Fibroblast of skin of scalp (primary cell): ENCODE measurements around the gene GTF2H2C. TPM values are rescaled to one million over a fixed set of nuclear protein-coding genes. Genes with fewer than 3 reads are reported as not detected.
"Not testable (repeated sequence)": the region's sequence is repeated elsewhere in the genome, so short reads cannot be mapped to it uniquely, and the experiment has no call there.

Experiments
- DNase-seq: peaks from one replicate; pipeline ENCODE4 v3.0.0-alpha.2; 2013
- polyA plus RNA-seq, 2 experiments: library from polyadenylated mRNA; unstranded; fragments of 120-200 nt; gene quantifications; one replicate each; pipeline ENCODE4 v1.2.1, GENCODE V29; 2013; ENCODE audit not compliant: insufficient read length in 2 of 2

The GTF2H2C gene
- polyA plus RNA-seq (2013, experiment 1 of 2; ENCODE audit: insufficient read length) = 25.7 TPM
- 26.9 TPM for polyA plus RNA-seq (2013, experiment 2 of 2; ENCODE audit: insufficient read length)

DNA sequence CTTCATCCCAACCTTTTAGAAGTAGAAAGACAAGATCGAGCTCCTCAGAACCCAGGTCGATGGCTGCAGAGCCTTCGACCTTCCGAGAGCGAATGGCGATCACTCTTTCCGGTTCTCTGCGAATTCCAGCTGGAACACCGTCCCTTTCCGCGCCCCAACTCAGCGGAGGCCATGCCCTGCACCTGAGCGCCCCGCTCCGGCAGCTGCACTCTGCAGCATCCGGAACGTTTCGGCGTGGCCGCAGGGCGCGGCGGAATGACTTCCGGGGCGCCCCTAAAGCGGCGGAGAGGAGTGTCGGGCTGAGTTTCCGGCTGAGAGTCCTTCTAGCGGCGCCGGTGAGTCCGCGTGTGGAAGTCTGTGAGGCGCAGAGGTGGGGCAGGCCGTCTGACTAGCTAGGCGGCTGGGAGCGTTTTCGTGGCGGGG is at the start of gene GTF2H2C:
Gene GTF2H2C (plus strand): TSS at position 284 of the 423 bp plus-strand sequence. CDS start 4,942 bp downstream, outside the sequence.
- DNase-seq = peak; percentile 71

DNA sequence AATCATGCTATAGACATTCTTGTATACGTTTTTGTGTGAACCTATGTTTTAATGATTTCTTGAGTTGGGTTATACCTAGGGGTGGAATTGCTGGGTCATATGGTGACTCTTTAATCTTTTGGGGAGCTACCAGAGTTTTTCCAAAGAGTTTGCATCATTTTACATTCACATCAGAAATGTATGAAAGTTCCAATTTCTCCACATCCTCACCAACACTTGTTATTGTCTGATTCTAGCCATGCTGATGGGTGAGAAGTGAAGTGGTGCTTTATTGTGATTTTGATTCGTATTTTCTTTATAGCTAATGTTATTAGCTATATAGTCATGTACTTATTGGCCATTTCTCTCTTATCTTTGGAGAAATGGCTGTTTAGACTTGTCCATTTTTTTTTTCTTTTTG is 49.3 kb upstream of the GTF2H2C start:
- DNase-seq = no peak

DNA sequence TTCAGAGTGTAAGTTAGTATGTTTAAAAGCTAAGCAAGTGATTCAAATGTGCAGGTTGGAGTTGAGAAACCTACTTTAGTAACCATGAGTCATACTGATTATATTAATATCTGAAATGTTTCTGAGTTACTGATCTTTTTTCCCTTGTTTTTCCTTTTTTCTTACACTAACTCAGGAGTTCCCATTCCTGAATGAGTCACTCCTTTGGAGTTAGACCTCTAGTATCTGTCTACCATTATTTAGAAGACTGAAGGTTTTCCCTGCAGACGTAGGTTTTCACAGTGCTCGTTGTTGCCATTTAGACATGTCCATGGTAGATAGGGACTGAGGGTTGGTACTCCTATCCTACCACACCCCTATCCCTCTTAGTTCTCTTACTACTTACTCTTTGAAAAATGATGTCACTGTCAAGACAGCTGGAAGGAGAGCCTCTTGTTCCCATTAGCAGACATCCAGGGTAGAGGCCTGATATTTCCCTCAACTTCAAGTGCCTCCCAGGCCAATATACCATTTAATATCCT is 47.2 kb upstream of the GTF2H2C start:
- DNase-seq = peak; percentile 50

DNA sequence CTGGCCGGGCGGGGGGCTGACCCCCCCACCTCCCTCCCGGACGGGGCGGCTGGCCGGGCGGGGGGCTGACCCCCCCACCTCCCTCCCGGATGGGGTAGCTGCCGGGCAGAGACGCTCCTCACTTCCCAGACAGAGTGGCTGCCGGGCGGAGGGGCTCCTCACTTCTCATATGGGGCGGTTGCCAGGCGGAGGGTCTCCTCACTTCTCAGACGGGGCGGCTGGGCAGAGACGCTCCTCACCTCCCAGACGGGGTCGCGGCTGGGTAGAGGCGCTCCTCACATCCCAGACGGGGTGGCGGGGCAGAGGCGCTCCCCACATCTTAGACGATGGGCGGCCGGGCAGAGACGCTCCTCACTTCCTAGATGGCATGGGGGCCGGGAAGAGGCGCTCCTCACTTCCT is 44.4 kb upstream of the GTF2H2C start:
- not testable (repeated sequence) for DNase-seq

DNA sequence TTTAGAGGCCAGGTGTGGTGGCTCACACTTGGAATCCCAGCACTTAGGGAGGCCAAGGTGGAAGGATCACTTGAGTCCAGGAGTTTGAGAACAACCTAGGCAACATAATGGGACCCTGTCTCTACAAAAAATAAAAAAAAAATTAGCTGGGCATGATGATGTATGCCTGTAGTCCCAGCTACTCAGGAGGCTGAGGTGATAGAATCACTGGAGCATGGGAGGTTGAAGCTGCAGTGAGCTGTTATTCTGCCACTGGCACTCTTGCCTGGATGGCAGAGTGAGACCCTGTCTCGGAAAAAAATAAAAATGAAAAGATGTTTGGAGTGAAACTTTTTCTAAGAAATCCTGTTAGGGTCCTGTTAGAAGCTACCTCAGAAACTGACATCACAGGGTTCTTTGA is 43.2 kb upstream of the GTF2H2C start:
- DNase-seq = no peak

DNA sequence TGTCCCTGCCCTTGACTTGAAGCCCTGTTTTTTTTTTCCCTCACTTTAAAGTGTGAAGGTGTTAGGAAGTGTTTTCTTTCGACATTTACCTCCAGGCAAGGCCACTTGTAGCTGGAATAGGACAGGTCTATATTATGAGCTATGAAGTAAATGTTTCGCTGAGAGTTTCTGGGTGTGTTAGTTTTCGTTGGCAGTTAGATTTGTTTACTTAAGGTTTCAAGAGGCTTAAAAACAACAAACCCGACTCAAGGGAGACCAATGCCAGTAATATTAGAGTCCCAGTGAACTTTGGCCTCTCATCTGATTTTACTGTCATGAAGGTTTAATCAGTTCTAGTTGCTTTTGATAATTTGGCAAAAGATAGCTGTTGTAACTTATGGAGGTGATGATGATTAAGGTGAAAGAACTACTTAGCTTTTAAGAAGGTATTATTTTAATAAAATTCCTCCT is 42.2 kb upstream of the GTF2H2C start:
- DNase-seq = peak; percentile 44

DNA sequence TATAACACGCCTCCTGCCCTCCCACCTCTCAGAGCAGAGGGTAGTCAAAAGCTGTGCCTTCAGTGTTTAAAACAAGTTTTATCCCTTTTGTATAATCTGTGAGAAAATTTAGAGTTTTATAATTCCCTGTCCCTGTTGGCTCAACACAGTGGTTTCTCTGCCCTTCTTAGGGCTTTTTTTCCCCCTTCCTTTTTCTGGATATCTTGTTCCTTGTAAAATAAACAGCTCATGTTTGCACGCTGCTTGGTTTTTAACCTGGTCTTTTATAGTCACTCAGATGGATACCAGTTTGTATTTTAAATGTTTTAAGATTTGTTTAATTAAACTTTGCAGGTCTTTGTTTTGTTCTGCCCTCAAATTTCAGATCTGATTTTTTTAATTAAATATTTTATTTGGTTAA is 40.7 kb upstream of the GTF2H2C start:
- no peak for DNase-seq

DNA sequence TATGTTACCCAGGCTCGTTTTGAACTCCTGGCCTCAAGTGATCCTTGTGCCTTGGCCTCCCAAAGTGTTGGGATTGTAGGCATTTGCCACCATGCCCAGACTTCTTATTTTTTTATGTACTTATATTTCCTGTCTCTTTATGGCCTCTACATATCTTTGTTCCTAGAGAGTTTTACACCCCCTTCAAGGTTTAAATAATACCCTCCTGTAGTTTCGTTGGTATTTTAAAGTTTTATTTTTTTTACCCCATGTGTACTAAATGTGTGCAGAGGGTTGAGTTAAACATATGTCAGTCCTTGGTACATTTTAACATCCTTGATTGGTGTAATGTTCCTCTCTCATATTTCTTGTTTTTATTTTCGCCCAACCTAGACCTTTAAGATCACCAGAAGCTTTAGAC is 38.0 kb upstream of the GTF2H2C start:
- no peak for DNase-seq

DNA sequence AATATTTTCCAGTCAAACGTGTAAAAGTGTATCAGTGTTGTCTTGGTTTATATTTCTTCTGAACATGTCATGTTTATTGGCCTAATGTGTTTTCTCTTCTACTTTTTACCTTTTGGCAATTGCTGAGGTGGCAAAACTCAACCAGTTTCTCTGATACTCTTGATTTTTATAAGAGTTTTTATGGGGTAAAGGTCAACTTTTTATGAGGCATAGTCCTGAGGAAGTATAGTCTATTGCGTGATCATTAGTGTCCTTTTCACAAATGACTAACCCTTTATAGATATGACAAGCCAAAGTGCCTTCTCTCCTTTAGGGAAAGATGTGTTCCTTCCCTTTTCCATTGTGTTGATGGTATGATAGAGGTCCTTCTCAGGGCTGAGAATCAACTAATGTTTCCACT is 34.5 kb upstream of the GTF2H2C start:
- no peak for DNase-seq

DNA sequence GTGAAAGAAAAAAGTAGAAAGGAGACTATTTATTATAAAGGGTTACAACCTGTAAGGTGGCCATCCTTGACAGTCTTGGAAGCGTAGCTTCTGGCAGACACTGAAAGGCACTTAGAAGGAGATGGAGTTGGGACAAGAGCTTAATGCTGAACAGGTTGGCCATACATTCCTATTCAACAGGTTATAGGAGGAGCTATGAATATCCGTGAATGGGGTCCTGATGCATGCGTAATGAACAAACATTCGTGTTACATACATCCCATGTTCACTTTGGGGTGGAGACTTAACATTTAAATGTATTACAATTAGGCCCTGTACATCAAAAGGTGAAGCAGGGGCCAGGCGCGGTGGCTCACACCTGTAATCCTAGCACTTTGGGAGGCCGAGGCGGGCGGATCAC is 33.3 kb upstream of the GTF2H2C start:
- no peak for DNase-seq

DNA sequence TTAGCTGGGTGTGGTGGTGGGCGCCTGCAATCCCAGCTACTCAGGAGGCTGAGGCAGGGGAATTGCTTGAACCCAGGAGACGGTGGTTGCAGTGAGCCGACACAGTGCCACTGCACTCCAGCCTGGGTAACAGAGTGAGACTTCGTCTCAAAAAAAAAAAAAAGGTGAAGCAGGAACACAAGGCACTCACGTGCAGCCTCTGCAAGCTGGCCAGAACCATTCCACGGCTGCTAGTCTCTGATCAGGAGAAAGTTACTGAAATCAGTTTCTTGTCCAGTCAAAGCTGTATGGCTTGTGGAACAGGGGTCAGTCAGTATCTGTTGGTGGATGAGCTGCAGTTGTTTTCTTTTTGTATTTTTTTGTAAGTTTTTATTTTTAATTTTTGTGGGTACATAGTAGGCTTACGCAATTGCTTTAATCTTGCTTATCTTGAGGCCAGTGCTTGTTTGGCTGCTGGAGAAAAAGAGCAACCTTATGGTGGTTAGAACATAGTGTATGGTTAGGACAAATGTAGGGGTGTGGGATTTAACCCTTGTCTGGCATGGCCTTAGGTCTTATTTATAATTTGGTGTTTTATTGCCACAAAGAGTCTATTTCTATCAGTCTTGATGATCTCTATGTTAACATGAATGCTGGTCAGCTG is 32.7 kb upstream of the GTF2H2C start:
- no peak for DNase-seq

DNA sequence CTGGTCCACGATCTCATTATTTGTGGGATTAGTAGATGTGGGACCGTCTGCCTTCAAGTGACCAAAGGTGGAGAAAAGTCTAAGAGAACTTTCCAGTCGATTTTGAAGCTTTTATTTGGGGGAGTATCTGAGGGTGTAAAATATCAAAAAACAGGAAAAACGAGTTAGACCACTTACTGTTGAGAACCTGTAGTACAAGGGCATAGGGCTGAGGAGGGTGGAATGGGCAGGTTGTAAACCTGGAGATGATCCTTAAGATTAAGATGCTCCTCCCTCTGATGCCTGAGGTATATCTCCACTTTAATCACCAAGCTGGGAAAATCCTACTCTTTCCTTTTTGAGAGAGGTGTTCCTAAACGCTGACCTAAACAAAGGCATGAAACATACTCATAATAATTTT is 32.0 kb upstream of the GTF2H2C start:
- no peak for DNase-seq

DNA sequence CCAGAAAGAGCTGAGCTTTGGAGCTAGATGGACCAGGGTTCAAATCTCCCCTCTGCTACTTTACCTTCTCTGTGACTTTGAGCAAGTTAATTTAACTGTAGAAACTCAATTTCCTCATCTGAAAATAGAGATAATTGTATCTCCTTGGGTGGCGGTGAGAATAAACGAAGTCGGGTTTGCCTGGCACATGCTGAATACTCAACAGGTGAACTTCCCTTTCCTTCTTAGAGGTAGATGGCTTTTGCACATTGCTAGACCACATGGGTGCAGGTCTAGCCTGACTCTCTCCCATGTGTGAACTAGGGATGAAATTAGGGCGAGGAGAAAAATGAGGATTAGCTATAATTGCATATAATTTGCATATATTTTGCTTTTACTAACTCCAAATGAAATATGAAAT is 31.4 kb upstream of the GTF2H2C start:
- no peak for DNase-seq

DNA sequence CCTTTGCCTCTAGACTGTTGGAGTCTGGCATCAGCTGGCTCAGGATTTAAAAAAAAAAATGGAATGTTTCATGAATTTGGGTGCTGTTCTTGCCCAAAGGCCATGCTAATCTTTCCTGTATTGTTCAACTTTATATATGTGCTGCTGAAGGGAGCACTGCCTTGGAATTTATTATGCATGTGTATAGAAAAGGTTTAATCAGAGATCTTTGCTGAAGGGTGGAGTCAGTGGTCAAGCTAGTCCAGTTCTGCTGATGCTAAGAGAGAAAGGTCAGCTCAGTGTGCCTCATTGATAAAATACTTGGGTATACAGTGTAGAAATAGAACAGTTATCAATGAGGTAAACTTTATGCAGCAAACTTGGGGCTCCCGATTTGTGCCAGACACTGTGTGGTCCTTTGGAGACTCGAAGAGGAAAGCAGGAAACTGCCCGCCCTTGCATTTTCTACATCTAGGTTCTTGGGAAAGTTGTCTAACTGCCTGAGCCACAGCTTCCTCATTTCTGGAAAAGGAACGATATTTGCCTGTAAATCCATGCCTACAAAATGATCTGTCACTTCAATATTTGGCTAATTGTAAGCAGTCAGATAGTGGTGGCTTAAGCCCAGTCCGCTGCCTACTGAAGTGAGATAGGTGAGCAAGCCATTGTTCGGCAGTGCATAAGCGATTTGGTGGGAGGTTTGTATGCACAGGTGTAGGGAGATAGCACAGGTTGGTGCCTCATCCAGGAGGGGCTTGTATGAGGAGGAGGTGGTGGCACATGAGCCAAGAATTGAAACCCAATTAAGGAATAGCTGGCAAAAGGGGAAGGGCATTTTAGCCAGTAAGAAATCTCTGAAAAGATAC is 29.2 kb upstream of the GTF2H2C start:
- no peak for DNase-seq

DNA sequence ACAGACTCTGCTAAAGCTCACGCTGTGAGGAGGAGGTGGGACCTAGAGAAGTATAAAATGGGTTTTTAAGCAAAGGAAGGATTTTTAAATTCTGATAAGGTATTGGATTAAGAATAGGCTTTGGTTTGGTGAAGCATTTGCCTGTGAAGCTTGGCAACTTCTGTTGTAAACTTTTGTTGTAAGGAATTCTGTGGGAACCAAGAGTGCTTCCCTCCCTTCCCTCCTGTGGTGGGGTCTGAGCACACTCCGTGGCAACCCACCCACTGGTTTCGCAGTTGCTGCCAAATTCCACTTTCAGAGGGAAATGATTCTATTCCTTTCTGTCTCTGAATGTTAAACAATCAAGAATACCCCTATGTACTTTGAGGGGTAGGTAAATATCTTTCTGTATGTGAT is 28.6 kb upstream of the GTF2H2C start:
- no peak for DNase-seq

DNA sequence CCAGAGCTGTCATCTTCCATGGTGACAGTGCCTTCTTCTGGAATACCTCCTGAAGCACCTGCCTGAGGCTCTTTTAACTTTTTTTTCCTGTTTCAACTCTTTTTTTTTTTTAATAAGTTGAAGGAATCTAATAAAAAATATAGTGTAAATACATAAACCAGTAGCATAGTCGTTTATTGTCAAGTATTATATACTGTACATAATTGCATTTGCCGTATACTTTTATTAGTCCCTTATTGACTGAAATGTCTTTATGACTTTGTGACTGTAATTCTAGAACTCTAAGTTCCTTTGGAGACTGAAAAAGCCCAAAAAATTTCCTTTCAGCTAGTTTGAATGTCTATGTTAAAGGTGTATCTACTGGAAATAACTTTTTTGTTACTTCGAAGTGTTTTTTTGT is 22.1 kb upstream of the GTF2H2C start:
- DNase-seq = not testable (repeated sequence)

DNA sequence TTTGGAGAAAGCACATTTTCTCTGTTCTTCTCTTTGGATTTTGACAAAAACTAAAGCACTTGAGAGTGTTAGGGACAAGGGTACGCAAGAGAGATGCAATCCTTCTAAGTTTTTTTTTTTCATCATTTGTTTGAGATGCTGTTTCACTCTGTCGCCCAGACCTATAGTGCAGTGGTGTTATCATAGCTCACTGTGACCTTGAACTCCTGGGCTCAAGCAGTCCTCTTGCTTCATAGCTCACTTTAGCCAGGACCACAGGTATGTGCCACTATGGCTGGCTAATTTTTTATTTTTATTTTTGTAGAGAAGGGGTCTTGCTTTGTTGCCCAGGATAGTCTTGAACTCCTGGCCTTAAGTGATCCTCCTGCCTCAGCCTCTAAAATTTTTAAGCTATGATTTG is 21.3 kb upstream of the GTF2H2C start:
- not testable (repeated sequence) for DNase-seq

DNA sequence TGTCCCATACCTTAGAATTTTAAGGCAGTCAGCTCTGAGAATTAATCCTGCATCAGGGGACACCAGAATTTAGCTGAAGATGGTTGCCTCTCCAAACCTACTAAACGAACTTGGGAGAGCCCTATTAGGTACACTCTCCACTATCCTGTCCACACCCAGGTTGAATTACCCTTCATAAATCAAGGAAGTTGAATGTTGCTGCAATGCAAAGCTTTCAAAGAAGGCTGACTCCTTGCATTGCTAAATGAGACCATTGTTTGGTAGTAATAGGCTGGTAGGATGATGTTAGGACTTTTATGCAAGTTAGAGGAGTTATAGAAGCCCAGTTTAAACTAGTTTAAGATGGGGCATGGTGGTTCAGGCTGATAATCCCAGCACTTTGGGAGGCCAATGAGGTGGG is 18.6 kb upstream of the GTF2H2C start:
- DNase-seq = not testable (repeated sequence)

DNA sequence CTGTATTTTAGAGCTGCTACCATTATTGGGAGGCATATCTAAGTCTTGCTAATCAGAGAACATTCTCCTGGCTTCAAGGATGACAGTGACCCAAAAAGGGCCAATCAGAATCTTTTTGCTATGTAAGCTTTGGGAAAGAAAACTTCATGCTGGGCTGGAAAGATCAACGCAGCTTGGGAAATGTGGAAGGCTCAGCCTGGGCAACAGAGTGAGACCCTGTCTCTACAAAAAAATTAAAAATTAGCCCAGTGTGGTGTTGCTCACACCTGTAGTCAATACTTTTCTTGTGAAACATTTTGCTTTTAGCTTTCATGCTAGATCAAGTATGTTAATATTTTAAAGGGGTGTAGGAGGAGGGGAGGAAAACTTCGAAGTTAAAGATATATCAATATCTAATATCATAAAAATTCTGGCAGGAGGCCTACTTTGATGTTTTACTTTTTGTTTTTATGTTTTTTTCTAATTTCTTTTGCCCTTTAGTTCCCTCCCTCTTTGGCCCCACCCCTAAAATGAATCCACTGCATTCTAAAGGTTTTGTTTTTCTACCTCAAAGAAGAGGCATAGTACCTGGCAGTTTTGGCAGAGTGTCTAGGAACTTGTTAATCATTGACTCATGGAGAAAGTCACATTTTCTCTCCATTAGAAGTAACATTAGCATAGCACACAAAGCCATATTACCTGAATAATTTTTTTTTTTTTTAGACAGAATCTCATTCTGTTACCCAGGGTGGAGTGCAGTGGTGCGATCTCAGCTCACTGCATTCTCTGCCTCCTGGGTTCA is 17.0 kb upstream of the GTF2H2C start:
- DNase-seq = not testable (repeated sequence)

DNA sequence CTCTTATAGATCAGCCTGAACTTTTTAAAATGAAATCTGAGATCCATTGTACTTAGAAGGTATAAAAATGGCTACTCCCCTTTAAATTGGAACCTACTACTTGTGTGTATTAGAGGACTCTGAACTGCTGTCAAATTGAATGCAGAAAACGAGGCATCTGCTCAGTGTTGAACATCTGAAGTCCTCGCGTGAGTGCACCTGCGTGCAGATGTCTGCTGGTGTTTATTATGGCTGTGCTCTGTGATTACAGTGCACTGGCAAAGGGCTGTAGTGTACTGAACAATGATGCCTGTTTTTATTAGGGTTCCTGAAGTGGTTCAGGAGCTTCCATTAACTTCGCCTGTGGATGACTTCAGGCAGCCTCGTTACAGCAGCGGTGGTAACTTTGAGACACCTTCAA is 15.4 kb upstream of the GTF2H2C start:
- DNase-seq = not testable (repeated sequence)

DNA sequence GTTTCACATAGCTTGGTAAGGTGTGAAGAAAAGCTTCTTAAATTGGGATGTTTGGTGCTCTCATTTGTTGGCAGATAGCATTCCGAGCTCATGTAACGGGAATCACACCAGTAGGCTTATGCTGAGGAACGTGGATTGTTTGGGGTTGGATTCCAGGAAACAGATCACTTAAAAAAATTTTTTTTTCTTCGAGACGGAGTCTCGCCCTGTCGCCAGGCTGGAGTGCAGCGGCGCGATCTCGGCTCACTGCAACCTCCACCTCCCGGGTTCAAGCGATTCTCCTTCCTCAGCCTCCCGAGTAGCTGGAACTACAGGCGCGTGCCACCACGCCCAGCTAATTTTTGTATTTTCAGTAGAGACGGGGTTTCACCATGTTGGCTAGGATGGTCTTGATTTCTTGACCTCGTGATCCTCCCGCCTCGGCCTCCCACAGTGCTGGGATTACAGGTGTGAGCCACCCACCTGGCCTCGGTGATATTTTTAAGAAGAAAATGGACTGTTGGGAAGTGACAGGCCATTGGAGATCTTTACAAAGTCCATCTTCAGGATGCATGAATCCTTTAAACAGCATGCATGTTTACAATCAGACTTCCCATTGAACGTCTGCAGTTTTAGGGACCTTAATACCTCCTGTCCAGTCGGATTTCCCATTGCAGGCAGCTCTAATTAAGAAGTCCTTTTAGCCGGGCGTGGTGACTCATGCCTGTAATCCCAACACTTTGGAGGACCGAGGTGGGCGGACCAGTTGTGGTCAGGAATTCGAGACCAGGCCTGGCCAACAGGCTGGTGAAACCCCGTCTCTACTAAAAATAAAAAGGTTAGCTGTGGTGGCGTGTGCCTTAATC is 818 bp downstream of the GTF2H2C start:
- DNase-seq = not testable (repeated sequence)

DNA sequence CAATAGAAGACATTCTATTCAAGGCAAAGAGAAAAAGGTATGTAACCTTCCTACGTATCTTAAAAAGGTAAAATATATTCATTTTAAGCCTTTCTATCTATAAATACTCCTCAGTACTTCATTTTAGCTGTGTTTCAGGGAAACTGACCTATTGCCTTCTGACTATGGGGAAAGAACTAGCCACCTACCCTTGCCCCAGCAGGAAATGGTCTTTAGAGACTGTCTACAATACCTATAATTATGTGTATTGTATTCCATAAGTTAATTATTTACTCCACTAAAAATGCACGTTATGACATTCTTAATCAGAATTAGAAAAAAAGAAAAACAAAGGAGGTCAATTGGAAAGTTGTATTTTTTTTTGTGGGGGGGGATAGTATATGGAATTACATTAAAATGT is 6.2 kb downstream of the GTF2H2C start:
- not testable (repeated sequence) for DNase-seq
